Neural crest cell (in vitro differentiated cells): ENCODE measurements around the gene LTBP1. TPM values are rescaled to one million over a fixed set of nuclear protein-coding genes. Genes with fewer than 3 reads are reported as not detected.

Experiments
- DNase-seq: peaks from one replicate; pipeline ENCODE4 v3.0.0; 2021; ENCODE audit warnings: low read depth, mixed read lengths, low spot score
- H3K27ac Mint-ChIP-seq: one replicate; pipeline ENCODE4 v1.8.0; 2021; ENCODE audit warnings: mild to moderate bottlenecking, mixed read lengths; ENCODE audit not compliant: unreplicated experiment
- H3K27me3 Mint-ChIP-seq: 2 replicates; pipeline ENCODE4 v1.8.0; 2021; ENCODE audit warnings: low read depth, mild to moderate bottlenecking, mixed read lengths
- H3K36me3 Mint-ChIP-seq: 2 replicates; pipeline ENCODE4 v1.8.0; 2021; ENCODE audit warnings: low read depth, mild to moderate bottlenecking, mixed read lengths
- H3K4me1 Mint-ChIP-seq: 2 replicates; pipeline ENCODE4 v1.8.0; 2021; ENCODE audit warnings: mixed read lengths
- H3K4me3 Mint-ChIP-seq: one replicate; pipeline ENCODE4 v1.8.0; 2021; ENCODE audit warnings: mild to moderate bottlenecking, mixed read lengths
- H3K9me3 Mint-ChIP-seq: 2 replicates; pipeline ENCODE4 v1.8.0; 2021; ENCODE audit warnings: mixed read lengths
- CTCF ChIP-seq: fragments of 200-600 bp; sonication (generic); conservative IDR thresholded peaks from 2 replicates; pipeline ENCODE4 v1.5.0; 2021; ENCODE audit warnings: antibody characterized with exemption, mild to moderate bottlenecking
- total RNA-seq: library from RNA; stranded (reverse); gene quantifications from 2 replicates; pipeline ENCODE4 v1.2.1, GENCODE V29; 2021

The LTBP1 gene
- total RNA-seq, 1 donor from 2014 or later: 30.2 TPM

- no peak overlapping the region for H3K27ac Mint-ChIP-seq
- H3K9me3 Mint-ChIP-seq: no peaks in the 10 kb centered on the region
- TF ChIP-seq CTCF: no peak
- DNase-seq: no peak
- H3K27me3 Mint-ChIP-seq: no peaks in the 10 kb centered on the region
- no peaks in the 10 kb centered on the region for H3K36me3 Mint-ChIP-seq
- no peaks in the 10 kb centered on the region for H3K4me1 Mint-ChIP-seq
- no peak overlapping the region for H3K4me3 Mint-ChIP-seq
These were observed 126.3 kb downstream of the LTBP1 start for GRCh38 chr2:33073018-33073417.

GRCh38 chr2:33074197-33074596, 127.4 kb downstream of the LTBP1 start:
- no peak overlapping the region for H3K4me3 Mint-ChIP-seq
- no peaks in the 10 kb centered on the region for H3K9me3 Mint-ChIP-seq
- H3K36me3 Mint-ChIP-seq: no peaks in the 10 kb centered on the region
- TF ChIP-seq CTCF: no peak
- no peak overlapping the region for H3K27ac Mint-ChIP-seq
- no peaks in the 10 kb centered on the region for H3K4me1 Mint-ChIP-seq
- no peaks in the 10 kb centered on the region for H3K27me3 Mint-ChIP-seq
- DNase-seq: no peak

GRCh38 chr2:33077311-33077710, 130.6 kb downstream of the LTBP1 start:
- Mint-ChIP-seq H3K36me3 (no peaks in the 10 kb centered on the region), H3K27me3 (no peaks in the 10 kb centered on the region), H3K4me3 (no peak overlapping the region), H3K27ac (no peak overlapping the region), H3K9me3 (no peaks in the 10 kb centered on the region), H3K4me1 (no peaks in the 10 kb centered on the region)
- no peak for TF ChIP-seq CTCF
- DNase-seq: no peak

- Mint-ChIP-seq H3K9me3 (no peaks in the 10 kb centered on the region), H3K27ac (no peak overlapping the region), H3K36me3 (no peaks in the 10 kb centered on the region), H3K4me1 (no peaks in the 10 kb centered on the region), H3K27me3 (no peaks in the 10 kb centered on the region), H3K4me3 (no peak overlapping the region)
- TF ChIP-seq CTCF: no peak
- no peak for DNase-seq
These were observed 131.1 kb downstream of the LTBP1 start for GRCh38 chr2:33077844-33078243.

GRCh38 chr2:33081691-33082090, 134.9 kb downstream of the LTBP1 start:
- H3K27me3 Mint-ChIP-seq: no peaks in the 10 kb centered on the region

More at GRCh38 chr2:33081691-33082090, 134.9 kb downstream of the LTBP1 start:
- DNase-seq: no peak
- Mint-ChIP-seq H3K4me1 (peaks cover 15% of the 10 kb centered on the region), H3K4me3 (no peak overlapping the region), H3K27ac (no peak overlapping the region), H3K36me3 (no peaks in the 10 kb centered on the region), H3K9me3 (no peaks in the 10 kb centered on the region)
- no peak for TF ChIP-seq CTCF
